Spleen (tissue), 11 donors: ENCODE results near the gene TBC1D30. TPM values are rescaled to one million over a fixed set of nuclear protein-coding genes. Genes with fewer than 3 reads are reported as not detected.

Source experiments
- DNase-seq: peaks from one replicate; pipeline ENCODE4 v3.0.0-alpha.2; 2020
- H3K27ac ChIP-seq, 8 donors: fragments of 200-600 bp; sonication (generic) in 7 of 8; 1 replicate in 4 of 8; 2 replicates in 4 of 8; pipeline versions ENCODE4 v1.5.0 to v1.8.0; 2016 to 2021; ENCODE audit warnings: inconsistent platforms in 4 of 8, mild to moderate bottlenecking in 4 of 8, moderate library complexity in 1 of 8
- H3K27me3 ChIP-seq, 7 donors: fragments of 200-600 bp; sonication (generic) in 6 of 7; replicated peaks in 1 of 7; 1 replicate in 4 of 7; 2 replicates in 3 of 7; pipeline versions ENCODE4 v1.5.0 to v1.8.0; 2016 to 2021; ENCODE audit warnings: inconsistent platforms in 3 of 7, mild to moderate bottlenecking in 1 of 7
- H3K36me3 ChIP-seq, 6 donors: fragments of 200-600 bp; sonication (generic) in 5 of 6; 1 replicate in 4 of 6; 2 replicates in 2 of 6; pipeline versions ENCODE4 v1.5.0 to v1.8.0; 2016 to 2021; ENCODE audit warnings: inconsistent platforms in 2 of 6
- H3K4me1 ChIP-seq, 6 donors: fragments of 200-600 bp; sonication (generic) in 5 of 6; 1 replicate in 3 of 6; 2 replicates in 3 of 6; pipeline versions ENCODE4 v1.5.0 to v1.8.0; 2016 to 2021; ENCODE audit warnings: inconsistent platforms in 3 of 6
- H3K4me3 ChIP-seq, 8 donors: fragments of 200-600 bp; sonication (generic) in 7 of 8; 1 replicate in 4 of 8; 2 replicates in 4 of 8; pipeline versions ENCODE4 v1.5.0 to v1.8.0; 2016 to 2021; ENCODE audit warnings: inconsistent platforms in 4 of 8, mild to moderate bottlenecking in 4 of 8, moderate library complexity in 2 of 8
- H3K9me3 ChIP-seq, 8 donors: fragments of 200-600 bp; sonication (generic) in 7 of 8; 1 replicate in 4 of 8; 2 replicates in 4 of 8; pipeline versions ENCODE4 v1.5.0 to v1.8.0; 2016 to 2021; ENCODE audit warnings: inconsistent platforms in 4 of 8
- CTCF ChIP-seq, 11 experiments: fragments of 200-600 bp in 7 of 11; fragments of 450-650 bp in 4 of 11; sonication (generic) in 4 of 11; IDR thresholded peaks in 8 of 11; conservative IDR thresholded peaks in 3 of 11; 1 replicate in 7 of 11; 2 replicates in 4 of 11; pipeline versions ENCODE4 v1.4.0 to v1.8.0; 2016 to 2021; ENCODE audit warnings: antibody characterized with exemption in 11 of 11, inconsistent platforms in 4 of 11, mild to moderate bottlenecking in 1 of 11
- POLR2A ChIP-seq, 3 donors: fragments of 450-650 bp; IDR thresholded peaks; one replicate each; pipeline ENCODE4 v1.5.1; 2017; ENCODE audit warnings: antibody characterized with exemption in 3 of 3, mild to moderate bottlenecking in 1 of 3
- POLR2AphosphoS5 ChIP-seq, 3 donors: sonication (generic); formaldehyde crosslinking; IDR thresholded peaks; one replicate each; pipeline ENCODE4 v1.5.1; 2017; ENCODE audit warnings: antibody characterized with exemption in 3 of 3
- WGBS, 5 donors: extraction: QIAGEN DNeasy Blood & Tissue Kit in 3 of 5; methylation state at CpG; one replicate each; pipeline versions ENCODE4 v1.1.5 to v1.1.7; 2013 to 2018; 5-methylcytosine and 5-hydroxymethylcytosine counted together
- intact Hi-C: fragments of 100-400 bp; cut with DNase I; formaldehyde crosslinking; loops from one replicate; pipeline ENCODE4 v1.15.0; 2023; ENCODE audit warnings: low total_unique reads
- polyA plus RNA-seq, 3 donors: library from polyadenylated mRNA; stranded (reverse); fragments of 200-250 nt; gene quantifications; one replicate each; pipeline ENCODE4 v1.2.1, GENCODE V29; 2013
- total RNA-seq, 7 donors: library from RNA; depleted of rRNA in 3 of 7; stranded (reverse); fragments of >200 nt in 3 of 7; fragmentation: NEBNext Ultra II Directional in 4 of 7; extraction: Animal tissue kit (Norgen Biotek cat#: 25700) in 4 of 7; gene quantifications; one replicate each; pipeline versions ENCODE4 v1.1.0 to v1.2.1, GENCODE V29; 2016 to 2021
- donor health status: healthy with polysubstance abuse.
- donor health status: DM: no; HTN: no; CAD: no; lungs with moderate emphysema.
- donor health status: DM: no; HTN: no; CAD: no.
- donor health status: Bipolar disorder and iron deficiency.
- donor health status: healthy.
- donor health status: DM: no; HTN: no; CAD: no.
- donor health status: DM: yes; HTN: yes; CAD: no.

Gene TBC1D30
- total and polyA plus RNA-seq, 10 donors, result 1.3 to 15.7 (median 8.4) TPM

GRCh38 chr12:64833928-64834327 lies 9.5 kb downstream of the TBC1D30 start:
- no peak overlapping the region for H3K4me3 ChIP-seq
- TF ChIP-seq POLR2AphosphoS5 (IDR thresholded peaks at IDR 0.05) (no peak), POLR2A (IDR thresholded peaks at IDR 0.05) (no peak), CTCF (IDR thresholded peaks at IDR 0.05 in 8 of 11, conservative IDR thresholded peaks at IDR 0.05 in 3 of 11) (no peak)
- DNase-seq, result no peak
- 70 to 87% (median 80%) methylated on average over 3 of the region's 3 CpGs for WGBS, 5 donors
- no peak overlapping the region for H3K27ac ChIP-seq
- intact Hi-C loops, result no loop called here
- H3K4me1 ChIP-seq, result no peaks in the 10 kb centered on the region
- H3K27me3 ChIP-seq, result peaks cover 0 to 7% (median 0%) of the 10 kb centered on the region in 7 donors
- H3K9me3 ChIP-seq, result peaks cover 0 to 10% (median 6%) of the 10 kb centered on the region in 8 donors
- peaks cover 0 to 13% (median 0%) of the 10 kb centered on the region in 6 donors for H3K36me3 ChIP-seq

- Histone ChIP-seq H3K9me3 (peaks cover 0 to 10% (median 6%) of the 10 kb centered on the region in 8 donors), H3K27me3 (no peaks in the 10 kb centered on the region), H3K4me3 (no peak overlapping the region), H3K4me1 (no peaks in the 10 kb centered on the region), H3K27ac (no peak overlapping the region), H3K36me3 (peaks cover 0 to 14% (median 0%) of the 10 kb centered on the region in 6 donors)
- no peak for DNase-seq
- WGBS, 5 donors, result 91 to 98% (median 93%) methylated on average over 1 to 4 of the region's 4 CpGs
- TF ChIP-seq CTCF (IDR thresholded peaks at IDR 0.05 in 8 of 11, conservative IDR thresholded peaks at IDR 0.05 in 3 of 11) (no peak), POLR2A (IDR thresholded peaks at IDR 0.05) (no peak), POLR2AphosphoS5 (IDR thresholded peaks at IDR 0.05) (no peak)
- intact Hi-C loops, result no loop called here
Observed at GRCh38 chr12:64835901-64836300, 11.5 kb downstream of the TBC1D30 start.

- WGBS, 5 donors, result 93 to 98% (median 95%) methylated on average over 3 of the region's 3 CpGs
- intact Hi-C loops, result no loop called here
Observed at GRCh38 chr12:64836856-64837255, 12.4 kb downstream of the TBC1D30 start.

GRCh38 chr12:64837427-64837826 lies 13.0 kb downstream of the TBC1D30 start:
- TF ChIP-seq POLR2A (IDR thresholded peaks at IDR 0.05) (no peak), POLR2AphosphoS5 (IDR thresholded peaks at IDR 0.05) (no peak), CTCF (IDR thresholded peaks at IDR 0.05 in 8 of 11, conservative IDR thresholded peaks at IDR 0.05 in 3 of 11) (no peak)
- Histone ChIP-seq H3K4me1 (no peaks in the 10 kb centered on the region), H3K27me3 (no peaks in the 10 kb centered on the region), H3K9me3 (peaks cover 0 to 7% (median 4%) of the 10 kb centered on the region in 8 donors), H3K36me3 (peaks cover 0 to 13% (median 0%) of the 10 kb centered on the region in 6 donors), H3K4me3 (no peak overlapping the region), H3K27ac (no peak overlapping the region)
- DNase-seq, result no peak
- intact Hi-C loops, result no loop called here
- 86 to 92% (median 88%) methylated on average over 8 of the region's 8 CpGs for WGBS, 5 donors

More at GRCh38 chr12:64836856-64837255, 12.4 kb downstream of the TBC1D30 start:
- no peak overlapping the region for H3K4me3 ChIP-seq
- peaks cover 0 to 10% (median 6%) of the 10 kb centered on the region in 8 donors for H3K9me3 ChIP-seq
- TF ChIP-seq CTCF (IDR thresholded peaks at IDR 0.05 in 8 of 11, conservative IDR thresholded peaks at IDR 0.05 in 3 of 11) (no peak), POLR2A (IDR thresholded peaks at IDR 0.05) (no peak), POLR2AphosphoS5 (IDR thresholded peaks at IDR 0.05) (no peak)
- no peak for DNase-seq
- H3K36me3 ChIP-seq, result peaks cover 0 to 14% (median 0%) of the 10 kb centered on the region in 6 donors
- no peaks in the 10 kb centered on the region for H3K27me3 ChIP-seq
- H3K27ac ChIP-seq, result no peak overlapping the region
- H3K4me1 ChIP-seq, result no peaks in the 10 kb centered on the region
